Panc1 (cell line): ENCODE results near the gene CABS1.

Experiments used
- POLR2AphosphoS5 ChIP-seq: IDR thresholded peaks from 2 replicates; pipeline ENCODE4 v1.6.1; 2012; ENCODE audit warnings: mild to moderate bottlenecking, low read depth, low read length, moderate library complexity
- SIN3A ChIP-seq: IDR thresholded peaks from 2 replicates; pipeline ENCODE4 v1.6.1; 2012; ENCODE audit warnings: low read depth, mild to moderate bottlenecking, low read length, moderate library complexity, borderline replicate concordance; ENCODE audit not compliant: insufficient read depth
- TF ChIP-seq, protein P1 (sequence below): fragments of 450-650 bp; IDR thresholded peaks from 2 replicates; pipeline ENCODE4 v1.5.1; 2017; ENCODE audit warnings: mild to moderate bottlenecking
- TF ChIP-seq, protein P2 (sequence below), 2 experiments: IDR thresholded peaks; 2 replicates each; pipeline ENCODE4 v1.6.1; 2011 to 2012; ENCODE audit warnings: low read depth in 2 of 2, control low read depth in 1 of 2, low read length in 1 of 2, mild to moderate bottlenecking in 1 of 2, moderate library complexity in 1 of 2; ENCODE audit not compliant: insufficient read depth in 1 of 2

- TF ChIP-seq POLR2AphosphoS5 (no peak), SIN3A (no peak)
- TF ChIP-seq, protein P1, sequence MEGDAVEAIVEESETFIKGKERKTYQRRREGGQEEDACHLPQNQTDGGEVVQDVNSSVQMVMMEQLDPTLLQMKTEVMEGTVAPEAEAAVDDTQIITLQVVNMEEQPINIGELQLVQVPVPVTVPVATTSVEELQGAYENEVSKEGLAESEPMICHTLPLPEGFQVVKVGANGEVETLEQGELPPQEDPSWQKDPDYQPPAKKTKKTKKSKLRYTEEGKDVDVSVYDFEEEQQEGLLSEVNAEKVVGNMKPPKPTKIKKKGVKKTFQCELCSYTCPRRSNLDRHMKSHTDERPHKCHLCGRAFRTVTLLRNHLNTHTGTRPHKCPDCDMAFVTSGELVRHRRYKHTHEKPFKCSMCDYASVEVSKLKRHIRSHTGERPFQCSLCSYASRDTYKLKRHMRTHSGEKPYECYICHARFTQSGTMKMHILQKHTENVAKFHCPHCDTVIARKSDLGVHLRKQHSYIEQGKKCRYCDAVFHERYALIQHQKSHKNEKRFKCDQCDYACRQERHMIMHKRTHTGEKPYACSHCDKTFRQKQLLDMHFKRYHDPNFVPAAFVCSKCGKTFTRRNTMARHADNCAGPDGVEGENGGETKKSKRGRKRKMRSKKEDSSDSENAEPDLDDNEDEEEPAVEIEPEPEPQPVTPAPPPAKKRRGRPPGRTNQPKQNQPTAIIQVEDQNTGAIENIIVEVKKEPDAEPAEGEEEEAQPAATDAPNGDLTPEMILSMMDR = no peak
- TF ChIP-seq, protein P2, sequence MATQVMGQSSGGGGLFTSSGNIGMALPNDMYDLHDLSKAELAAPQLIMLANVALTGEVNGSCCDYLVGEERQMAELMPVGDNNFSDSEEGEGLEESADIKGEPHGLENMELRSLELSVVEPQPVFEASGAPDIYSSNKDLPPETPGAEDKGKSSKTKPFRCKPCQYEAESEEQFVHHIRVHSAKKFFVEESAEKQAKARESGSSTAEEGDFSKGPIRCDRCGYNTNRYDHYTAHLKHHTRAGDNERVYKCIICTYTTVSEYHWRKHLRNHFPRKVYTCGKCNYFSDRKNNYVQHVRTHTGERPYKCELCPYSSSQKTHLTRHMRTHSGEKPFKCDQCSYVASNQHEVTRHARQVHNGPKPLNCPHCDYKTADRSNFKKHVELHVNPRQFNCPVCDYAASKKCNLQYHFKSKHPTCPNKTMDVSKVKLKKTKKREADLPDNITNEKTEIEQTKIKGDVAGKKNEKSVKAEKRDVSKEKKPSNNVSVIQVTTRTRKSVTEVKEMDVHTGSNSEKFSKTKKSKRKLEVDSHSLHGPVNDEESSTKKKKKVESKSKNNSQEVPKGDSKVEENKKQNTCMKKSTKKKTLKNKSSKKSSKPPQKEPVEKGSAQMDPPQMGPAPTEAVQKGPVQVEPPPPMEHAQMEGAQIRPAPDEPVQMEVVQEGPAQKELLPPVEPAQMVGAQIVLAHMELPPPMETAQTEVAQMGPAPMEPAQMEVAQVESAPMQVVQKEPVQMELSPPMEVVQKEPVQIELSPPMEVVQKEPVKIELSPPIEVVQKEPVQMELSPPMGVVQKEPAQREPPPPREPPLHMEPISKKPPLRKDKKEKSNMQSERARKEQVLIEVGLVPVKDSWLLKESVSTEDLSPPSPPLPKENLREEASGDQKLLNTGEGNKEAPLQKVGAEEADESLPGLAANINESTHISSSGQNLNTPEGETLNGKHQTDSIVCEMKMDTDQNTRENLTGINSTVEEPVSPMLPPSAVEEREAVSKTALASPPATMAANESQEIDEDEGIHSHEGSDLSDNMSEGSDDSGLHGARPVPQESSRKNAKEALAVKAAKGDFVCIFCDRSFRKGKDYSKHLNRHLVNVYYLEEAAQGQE (IDR thresholded peaks at IDR 0.05; ENCODE audit: insufficient read depth in 1 of 2, low read depth in 2 of 2, low read length in 1 of 2) = no peak
These were observed 37.2 kb upstream of the CABS1 start for GRCh38 chr4:70297576-70297975.
